ENCODE results near the gene POU2F2. TPM values are rescaled to one million over a fixed set of nuclear protein-coding genes. Genes with fewer than 3 reads are reported as not detected.

POU2F2 gene
- total and polyA plus RNA-seq, 2 experiments from 2014 or later: 2.3 to 4.6 TPM

- Mint-ChIP-seq H3K27ac (no peak overlapping the region), H3K36me3 (ENCODE audit: low read depth) (no peaks in the 10 kb centered on the region), H3K4me1 (peaks cover 20% of the 10 kb centered on the region), H3K4me3 (no peak overlapping the region), H3K9me3 (no peaks in the 10 kb centered on the region), H3K27me3 (ENCODE audit: insufficient read depth, low read depth, poor library complexity) (peaks cover 29% of the 10 kb centered on the region)
- ATAC-seq: no peak
- TF ChIP-seq CTCF (conservative IDR thresholded peaks at IDR 0.05; ENCODE audit: low read depth in 2 of 2) (no peak), EZH2phosphoT487 (IDR thresholded peaks at IDR 0.05; ENCODE audit: unreplicated experiment) (no peak), ZNF462 (CRISPR knock-in tag; IDR thresholded peaks at IDR 0.05) (no peak), ETS1 (IDR thresholded peaks at IDR 0.05) (no peak), NANOG (IDR thresholded peaks at IDR 0.05; ENCODE audit: borderline replicate concordance) (no peak), ZNF331 (CRISPR knock-in tag; IDR thresholded peaks at IDR 0.05; ENCODE audit: low read depth) (no peak), CREB1 (CRISPR knock-in tag; IDR thresholded peaks at IDR 0.05; ENCODE audit: low read depth) (no peak), JUNB (IDR thresholded peaks at IDR 0.05; ENCODE audit: unreplicated experiment) (no peak), REST (IDR thresholded peaks at IDR 0.05; ENCODE audit: unreplicated experiment) (no peak), POLR2AphosphoS5 (IDR thresholded peaks at IDR 0.05; ENCODE audit: low read depth) (no peak), EZH2 (IDR thresholded peaks at IDR 0.05; ENCODE audit: low read depth, unreplicated experiment) (no peak), STAT1 (IDR thresholded peaks at IDR 0.05; ENCODE audit: unreplicated experiment) (no peak), ZNF114 (CRISPR knock-in tag; IDR thresholded peaks at IDR 0.05) (no peak)
- Histone ChIP-seq H3K36me3 (ENCODE audit: insufficient read depth) (no peaks in the 10 kb centered on the region), H3K4me1 (ENCODE audit: insufficient read depth) (peaks cover 18% of the 10 kb centered on the region), H4K20me1 (replicated peaks; ENCODE audit: insufficient read depth) (peaks cover 15% of the 10 kb centered on the region; the same call in 1 of the 2 replicates), H3F3A (replicated peaks; ENCODE audit: low read depth) (peaks cover 16% of the 10 kb centered on the region), H3K27me3 (ENCODE audit: insufficient read depth) (peaks cover 91% of the 10 kb centered on the region), H2AFZ (no peak overlapping the region; the same call in 1 of the 2 replicates), H3K4me2 (peak overlapping the region; percentile 83), H3K4me3 (peak overlapping the region; percentile 78), H3K79me2 (replicated peaks; ENCODE audit: insufficient read depth) (no peaks in the 10 kb centered on the region), H3K27ac (ENCODE audit: low read depth) (no peak overlapping the region), H3K9me2 (ENCODE audit: insufficient read depth) (no peaks in the 10 kb centered on the region)
- no peak for DNase-seq (ENCODE audit: low spot score)
Measured at GRCh38 chr19:42177686-42178019, 45.4 kb upstream of the POU2F2 start.

All from GM23338 (cell line).